SK-N-SH (cell line): ENCODE data around the gene VPS18. TPM values are rescaled to one million over a fixed set of nuclear protein-coding genes. Genes with fewer than 3 reads are reported as not detected.

Source experiments
- CTCF ChIA-PET: fragments of 300-600, 350-600 bp; formaldehyde crosslinking; extraction: SDS; loops from one replicate; lab custom pipeline; 2021; lab: Yijun Ruan, JAX
- POLR2A ChIA-PET: fragments of 350-600 bp; sonication (Branson Sonifier 250); formaldehyde crosslinking; extraction: SDS; loops from one replicate; lab custom pipeline; 2020; ENCODE audit warnings: antibody characterized with exemption, inconsistent platforms; lab: Yijun Ruan, JAX
- DNase-seq: peaks from one replicate; pipeline ENCODE4 v3.0.0; 2012
- H2AFZ ChIP-seq: fragments of 200-600 bp; sonication (generic); 2 replicates; pipeline ENCODE4 v1.8.1; 2016; ENCODE audit warnings: antibody characterized with exemption, mild to moderate bottlenecking, low read depth
- H3F3A ChIP-seq: fragments of 200-600 bp; sonication (generic); replicated peaks from 2 replicates; pipeline ENCODE3; 2016; ENCODE audit warnings: antibody characterized with exemption, mild to moderate bottlenecking; ENCODE audit not compliant: insufficient read depth
- H3K27ac ChIP-seq, 2 experiments: fragments of 200-500 bp in 1 of 2; fragments of 200-600 bp in 1 of 2; sonication (Bioruptor generic) in 1 of 2; sonication (generic), shearing (Covaris generic) in 1 of 2; 2 replicates each; pipeline versions ENCODE4 v1.5.1 to v1.6.1; 2014 to 2016; ENCODE audit warnings: low read depth in 2 of 2, inconsistent platforms in 1 of 2, low read length in 1 of 2, mild to moderate bottlenecking in 1 of 2, mixed read lengths in 1 of 2
- H3K27me3 ChIP-seq: fragments of 200-600 bp; sonication (generic), shearing (Covaris generic); 2 replicates; pipeline ENCODE4 v1.6.1; 2016; ENCODE audit warnings: mixed run types; ENCODE audit not compliant: insufficient read depth
- H3K36me3 ChIP-seq, 2 experiments: fragments of 200-500 bp in 1 of 2; fragments of 200-600 bp in 1 of 2; sonication (Bioruptor generic) in 1 of 2; sonication (generic) in 1 of 2; replicated peaks in 1 of 2; 2 replicates each; pipeline versions ENCODE3 to v1.5.1; 2014 to 2016; ENCODE audit warnings: low read length in 1 of 2, mild to moderate bottlenecking in 1 of 2; ENCODE audit not compliant: insufficient read depth in 2 of 2, control insufficient read depth in 1 of 2
- H3K4me1 ChIP-seq, 2 experiments: fragments of 200-500 bp in 1 of 2; fragments of 200-600 bp in 1 of 2; sonication (Bioruptor generic) in 1 of 2; sonication (generic), shearing (Covaris generic) in 1 of 2; 2 replicates each; pipeline versions ENCODE4 v1.5.1 to v1.6.1; 2014 to 2016; ENCODE audit warnings: low read depth in 1 of 2, low read length in 1 of 2, mixed run types in 1 of 2; ENCODE audit not compliant: insufficient read depth in 2 of 2, control insufficient read depth in 1 of 2
- H3K4me2 ChIP-seq: fragments of 200-600 bp; sonication (generic), shearing (Covaris generic); 2 replicates; pipeline ENCODE4 v1.6.1; 2017; ENCODE audit warnings: mixed run types
- H3K4me3 ChIP-seq, 2 experiments: fragments of 200-500 bp in 1 of 2; fragments of 200-600 bp in 1 of 2; sonication (Bioruptor generic) in 1 of 2; sonication (generic), shearing (Covaris generic) in 1 of 2; 2 replicates each; pipeline versions ENCODE4 v1.5.1 to v1.8.1; 2014 to 2016; ENCODE audit warnings: low read depth in 2 of 2, inconsistent platforms in 1 of 2, low read length in 1 of 2, mild to moderate bottlenecking in 1 of 2, mixed read lengths in 1 of 2, moderate library complexity in 1 of 2
- H3K79me2 ChIP-seq: fragments of 200-600 bp; sonication (generic); 2 replicates; pipeline ENCODE4 v1.8.1; 2017; ENCODE audit warnings: mild to moderate bottlenecking; ENCODE audit not compliant: insufficient read depth
- H3K9ac ChIP-seq: fragments of 200-600 bp; sonication (generic); 2 replicates; pipeline ENCODE4 v1.6.1; 2017; ENCODE audit warnings: mixed run types
- H3K9me2 ChIP-seq: fragments of 200-600 bp; sonication (generic); 2 replicates; pipeline ENCODE4 v1.6.1; 2017; ENCODE audit warnings: mixed run types
- H3K9me3 ChIP-seq: fragments of 200-600 bp; sonication (generic); 2 replicates; pipeline ENCODE4 v1.6.1; 2017; ENCODE audit warnings: mixed run types, mild to moderate bottlenecking, moderate library complexity
- H4K20me1 ChIP-seq: fragments of 200-600 bp; sonication (generic); 2 replicates; pipeline ENCODE4 v1.6.1; 2017; ENCODE audit warnings: mild to moderate bottlenecking, mixed run types; ENCODE audit not compliant: insufficient read depth
- EP300 ChIP-seq, 2 experiments: IDR thresholded peaks; 2 replicates each; pipeline versions ENCODE4 v1.4.0 to v1.6.1; 2012; ENCODE audit warnings: borderline replicate concordance in 1 of 2, low read depth in 1 of 2, low read length in 1 of 2
- GABPA ChIP-seq: IDR thresholded peaks from 2 replicates; pipeline ENCODE4 v1.4.0; 2012; ENCODE audit warnings: low read depth, mild to moderate bottlenecking
- IRF3 ChIP-seq: fragments of 150-350 bp; IDR thresholded peaks from 2 replicates; pipeline ENCODE4 v1.6.1; 2016; ENCODE audit warnings: mild to moderate bottlenecking, low read depth, low read length
- MAX ChIP-seq: IDR thresholded peaks from 2 replicates; pipeline ENCODE4 v1.4.0; 2012; ENCODE audit warnings: low read depth
- PBX3 ChIP-seq: IDR thresholded peaks from 2 replicates; pipeline ENCODE4; 2012
- SMC3 ChIP-seq: IDR thresholded peaks from 2 replicates; pipeline ENCODE4 v1.6.1; 2012; ENCODE audit warnings: low read depth, low read length, improper control_type of control experiment
- WGBS: methylation state at CpG from one replicate; pipeline ENCODE4 v1.1.6; 2017; ENCODE audit warnings: low lambda C conversion rate; 5-methylcytosine and 5-hydroxymethylcytosine counted together
- polyA plus RNA-seq, 3 experiments: library from polyadenylated mRNA; depleted of rRNA; stranded (reverse); fragments of >200 nt; gene quantifications; 2 replicates each; pipeline ENCODE4 v1.2.3, GENCODE V29; 2012

VPS18 gene
- polyA plus RNA-seq, 1 of the 3 experiments (the other 2 are of a cell fraction), result 14.1 TPM

- no peak for DNase-seq
- Histone ChIP-seq H4K20me1 (peaks cover 14% of the 10 kb centered on the region), H3K9me2 (no peaks in the 10 kb centered on the region)
- POLR2A ChIA-PET, result interaction anchor here (1.8 to 5.1 kb wide), 2 partner anchors 10 to 164 kb away, joined by 9 to 47 read pairs; partner anchors contain the start of gene INO80
- no peak for TF ChIP-seq MAX
- TF ChIP-seq PBX3, result no peak
- TF ChIP-seq GABPA, result no peak
- no peak for TF ChIP-seq SMC3
- TF ChIP-seq, all 33 proteins: peak for 0
- H3K9me3 ChIP-seq, result no peaks in the 10 kb centered on the region
- CTCF ChIA-PET, result interaction anchor here (0.7 to 7.2 kb wide), 10 partner anchors 11 to 71 kb away, joined by 3 to 66 read pairs (median 6); no protein-coding TSS in a partner anchor
- no peaks in the 10 kb centered on the region for H3K27me3 ChIP-seq
- H3K4me2 ChIP-seq, result no peak overlapping the region
- H3K9ac ChIP-seq, result no peak overlapping the region
- H2AFZ ChIP-seq, result peak overlapping the region; percentile 72
- peaks cover 18 to 30% of the 10 kb centered on the region in 2 experiments; a peak in 3 of 4 replicates for H3K4me1 ChIP-seq
- H3K36me3 ChIP-seq, result no peaks in the 10 kb centered on the region
- H3K4me3 ChIP-seq, result no peak overlapping the region
- no peaks in the 10 kb centered on the region for H3F3A ChIP-seq
- H3K27ac ChIP-seq, result no peak overlapping the region
- H3K79me2 ChIP-seq, result peaks cover 17% of the 10 kb centered on the region
- WGBS, result 92% methylated on average over 4 of the region's 4 CpGs
Measured at GRCh38 chr15:40951764-40952163, 57.5 kb downstream of the VPS18 start.

- 41% methylated on average over 15 of the region's 23 CpGs for WGBS
- TF ChIP-seq EP300 (IDR thresholded peaks at IDR 0.05; ENCODE audit: borderline replicate concordance in 1 of 2, low read depth in 1 of 2, low read length in 1 of 2) (no peak), IRF3 (no peak)
- TF ChIP-seq, all 33 proteins: peak for 0
- H3K9me3 ChIP-seq, result no peaks in the 10 kb centered on the region
- no peaks in the 10 kb centered on the region for H3K9me2 ChIP-seq
- CTCF ChIA-PET, result interaction anchor here (0.8 to 7.2 kb wide), 11 partner anchors 11 to 278 kb away, joined by 3 to 66 read pairs (median 5); partner anchors contain the start of genes CHP1 and EXD1
- peaks cover 20% of the 10 kb centered on the region for H4K20me1 ChIP-seq
- H3K79me2 ChIP-seq, result peaks cover 17% of the 10 kb centered on the region
- H3F3A ChIP-seq, result no peaks in the 10 kb centered on the region
- H3K27ac ChIP-seq, result peak overlapping the region; percentile 74 to 93
- H3K4me3 ChIP-seq, result peak overlapping the region; percentile 76 to 90
- no peaks in the 10 kb centered on the region for H3K27me3 ChIP-seq
- peak overlapping the region; percentile 72 for H2AFZ ChIP-seq
- H3K36me3 ChIP-seq, result no peaks in the 10 kb centered on the region
- peak; percentile 28 for DNase-seq
- peak overlapping the region; percentile 75 for H3K9ac ChIP-seq
- POLR2A ChIA-PET, result interaction anchor here (0.5 to 5.1 kb wide), 8 partner anchors 8 to 171 kb away, joined by 3 to 47 read pairs (median 4); partner anchors contain the start of gene INO80
- H3K4me2 ChIP-seq, result peak overlapping the region; percentile 77
- peaks cover 18 to 34% of the 10 kb centered on the region in 2 experiments; a peak in 3 of 4 replicates for H3K4me1 ChIP-seq
Measured at GRCh38 chr15:40952301-40952900, 58.2 kb downstream of the VPS18 start.
